Heart left ventricle (tissue), 16 donors: ENCODE measurements around the gene KRT74. TPM values are rescaled to one million over a fixed set of nuclear protein-coding genes. Genes with fewer than 3 reads are reported as not detected.

Experiments
- ATAC-seq, 4 donors: fragments of 200-7000 bp; cut with Tn5 transposase; one replicate each; pipeline ENCODE4 v1.9.1; 2020 to 2022; ENCODE audit warnings: moderate library complexity in 4 of 4, mild to moderate bottlenecking in 3 of 4, moderate number of reproducible peaks in 1 of 4
- DNase-seq, 5 donors: peaks; one replicate each; pipeline ENCODE4 v3.0.0-alpha.2; 2020
- H3K27ac ChIP-seq, 12 donors: fragments of 200-600 bp; sonication (generic) in 4 of 12; one replicate each; pipeline versions ENCODE4 v1.5.0 to v1.8.0; 2016 to 2022; ENCODE audit warnings: mild to moderate bottlenecking in 2 of 12
- H3K27me3 ChIP-seq, 9 donors: fragments of 200-600 bp; sonication (generic) in 2 of 9; one replicate each; pipeline versions ENCODE4 v1.5.1 to v1.8.0; 2016 to 2022; ENCODE audit warnings: mild to moderate bottlenecking in 3 of 9
- H3K36me3 ChIP-seq, 9 donors: fragments of 200-600 bp; sonication (generic) in 2 of 9; one replicate each; pipeline versions ENCODE4 v1.5.0 to v1.8.0; 2018 to 2022; ENCODE audit warnings: mild to moderate bottlenecking in 2 of 9
- H3K4me1 ChIP-seq, 12 donors: fragments of 200-600 bp; sonication (generic) in 4 of 12; one replicate each; pipeline versions ENCODE4 v1.5.0 to v1.8.0; 2016 to 2022; ENCODE audit warnings: mild to moderate bottlenecking in 3 of 12
- H3K4me3 ChIP-seq, 12 donors: fragments of 200-600 bp; sonication (generic) in 4 of 12; one replicate each; pipeline versions ENCODE4 v1.5.0 to v1.8.0; 2017 to 2022; ENCODE audit warnings: mild to moderate bottlenecking in 9 of 12, moderate library complexity in 4 of 12
- H3K9me3 ChIP-seq, 12 donors: fragments of 200-600 bp; sonication (generic) in 4 of 12; one replicate each; pipeline versions ENCODE4 v1.5.0 to v1.8.0; 2016 to 2022; ENCODE audit warnings: mild to moderate bottlenecking in 1 of 12
- CTCF ChIP-seq, 12 donors: fragments of 200-600 bp; sonication (generic) in 4 of 12; IDR thresholded peaks; one replicate each; pipeline versions ENCODE4 v1.5.0 to v1.8.0; 2018 to 2022; ENCODE audit warnings: antibody characterized with exemption in 12 of 12, mild to moderate bottlenecking in 5 of 12
- POLR2A ChIP-seq, 2 donors: fragments of 450-650 bp; IDR thresholded peaks; one replicate each; pipeline ENCODE4 v1.6.1; 2017; ENCODE audit warnings: antibody characterized with exemption in 2 of 2, mild to moderate bottlenecking in 2 of 2, moderate library complexity in 2 of 2
- WGBS, 4 donors: extraction: QIAGEN DNeasy Blood & Tissue Kit in 2 of 4; methylation state at CpG; one replicate each; pipeline versions ENCODE4 v1.1.5 to v1.1.7; 2013 to 2018; 5-methylcytosine and 5-hydroxymethylcytosine counted together
- intact Hi-C, 10 donors: fragments of 100-400 bp; cut with DNase I; formaldehyde crosslinking; loops; one replicate each; pipeline versions ENCODE4 v1.11.1 to v1.14.2; 2022
- polyA plus RNA-seq, 2 donors: library from polyadenylated mRNA; stranded (reverse); fragments of 200-250 nt; gene quantifications; one replicate each; pipeline ENCODE4 v1.2.3, GENCODE V29; 2013
- total RNA-seq, 9 donors: library from RNA; depleted of rRNA in 2 of 9; stranded (reverse); fragments of >200 nt in 2 of 9; fragmentation: NEBNext Ultra II Directional in 3 of 9; extraction: Animal tissue kit (Norgen Biotek cat#: 25700) in 3 of 9; gene quantifications; one replicate each; pipeline versions ENCODE4 v1.1.0 to v1.2.4, GENCODE V29; 2016 to 2023
- donor health status: ischemic (EF 13 %, LVEDD 7.1; RV severe dilation, severe dysfunction).
- donor health status: healthy with polysubstance abuse.
- donor health status: DM: no; HTN: yes; CAD: no.
- donor health status: DM: no; HTN: no; CAD: no.
- donor health status: ischemic (EF 25% LVEDD 6.9; RV normal size, moderate dysfunction).
- donor health status: ischemic (EF 25% LVEDD 5.7; RV mildly dilated, moderate dysfunction).
- donor health status: healthy.
- donor health status: DM: yes; HTN: yes; CAD: no.
- donor health status: ischemic (EF 35%, LVEDD 5.7; RV mildly dilated, moderate dysfunction).
- donor health status: nonischemic (EF 11% LVEDD 7.7; RV severe dilation, severe dysfunction).
- donor health status: DM: yes; HTN: yes; CAD: no.
- donor health status: PGD.
- donor health status: ischemic (EF 29% LVEDD 5.4; RV normal size, mild dysfunction).
- donor health status: nonischemic (EF 23%, LVEDD 6.1; RV moderate dilation, normal function).

The KRT74 gene
- total and polyA plus RNA-seq, 11 donors, result not detected

- no peak for DNase-seq
- 75 to 85% (median 82%) methylated on average over 7 of the region's 7 CpGs for WGBS, 4 donors
- no peak overlapping the region for H3K4me3 ChIP-seq
- no peaks in the 10 kb centered on the region for H3K36me3 ChIP-seq
- H3K9me3 ChIP-seq, result no peaks in the 10 kb centered on the region
- no peak overlapping the region for H3K27ac ChIP-seq
- no peaks in the 10 kb centered on the region for H3K4me1 ChIP-seq
- intact Hi-C loops, result no loop called here
- no peak for ATAC-seq
- TF ChIP-seq CTCF (IDR thresholded peaks at IDR 0.05) (no peak), POLR2A (IDR thresholded peaks at IDR 0.05) (no peak)
- H3K27me3 ChIP-seq, result peaks cover 4 to 66% (median 20%) of the 10 kb centered on the region in 9 donors
Measured at GRCh38 chr12:52606581-52607218, 33.1 kb upstream of the KRT74 start.

- WGBS, 4 donors, result 66 to 82% (median 75%) methylated on average over 3 of the region's 3 CpGs
- no peak overlapping the region for H3K27ac ChIP-seq
- TF ChIP-seq POLR2A (IDR thresholded peaks at IDR 0.05), result no peak
- TF ChIP-seq CTCF (IDR thresholded peaks at IDR 0.05), result no peak
- no peak for ATAC-seq
- intact Hi-C loops, result no loop called here
- H3K4me1 ChIP-seq, result no peaks in the 10 kb centered on the region
- no peaks in the 10 kb centered on the region for H3K9me3 ChIP-seq
- DNase-seq, result no peak
- no peak overlapping the region for H3K4me3 ChIP-seq
- no peaks in the 10 kb centered on the region for H3K36me3 ChIP-seq
- peaks cover 7 to 67% (median 26%) of the 10 kb centered on the region in 9 donors for H3K27me3 ChIP-seq
Measured at GRCh38 chr12:52606096-52606495, 32.5 kb upstream of the KRT74 start.

- Histone ChIP-seq H3K27me3 (peaks cover 12 to 67% (median 29%) of the 10 kb centered on the region in 9 donors), H3K4me1 (no peaks in the 10 kb centered on the region), H3K27ac (no peak overlapping the region), H3K36me3 (no peaks in the 10 kb centered on the region), H3K4me3 (no peak overlapping the region), H3K9me3 (no peaks in the 10 kb centered on the region)
- 86 to 90% (median 88%) methylated on average over 1 of the region's 1 CpG for WGBS, 4 donors
- no peak for ATAC-seq
- peak in 1 of 5 donors; percentile 2 for DNase-seq
- intact Hi-C loops, result no loop called here
- TF ChIP-seq CTCF (IDR thresholded peaks at IDR 0.05) (no peak), POLR2A (IDR thresholded peaks at IDR 0.05) (no peak)
Measured at GRCh38 chr12:52605542-52605941, 31.9 kb upstream of the KRT74 start.

- ATAC-seq, result no peak
- no peak for TF ChIP-seq POLR2A (IDR thresholded peaks at IDR 0.05)
- TF ChIP-seq CTCF (IDR thresholded peaks at IDR 0.05), result no peak
- no peaks in the 10 kb centered on the region for H3K36me3 ChIP-seq
- DNase-seq, result no peak
- H3K9me3 ChIP-seq, result no peaks in the 10 kb centered on the region
- no peaks in the 10 kb centered on the region for H3K4me1 ChIP-seq
- intact Hi-C loops, result no loop called here
- no peak overlapping the region for H3K27ac ChIP-seq
- H3K4me3 ChIP-seq, result no peak overlapping the region
- peaks cover 12 to 70% (median 34%) of the 10 kb centered on the region in 9 donors for H3K27me3 ChIP-seq
Measured at GRCh38 chr12:52604859-52605258, 31.2 kb upstream of the KRT74 start.
